Gastrocnemius medialis (tissue), 4 donors: ENCODE data around the gene UROC1.

Experiments
- CTCF ChIP-seq, 5 experiments: fragments of 450-650 bp in 3 of 5; fragments of 200-600 bp in 2 of 5; sonication (generic) in 2 of 5; IDR thresholded peaks in 4 of 5; conservative IDR thresholded peaks in 1 of 5; 1 replicate in 4 of 5; 2 replicates in 1 of 5; pipeline ENCODE4 v1.5.1; 2016 to 2019; ENCODE audit warnings: antibody characterized with exemption in 5 of 5, mild to moderate bottlenecking in 3 of 5, moderate library complexity in 3 of 5
- POLR2A ChIP-seq, 2 donors: fragments of 450-650 bp; IDR thresholded peaks; one replicate each; pipeline ENCODE4 v1.6.1; 2017; ENCODE audit warnings: antibody characterized with exemption in 2 of 2, mild to moderate bottlenecking in 2 of 2, moderate library complexity in 2 of 2

- TF ChIP-seq CTCF (IDR thresholded peaks at IDR 0.05 in 4 of 5, conservative IDR thresholded peaks at IDR 0.05 in 1 of 5) (no peak), POLR2A (IDR thresholded peaks at IDR 0.05) (no peak)
Measured at GRCh38 chr3:126433105-126433430, 84.5 kb downstream of the UROC1 start.
